Endothelial cell of umbilical vein (primary cell): ENCODE measurements around the gene C1orf94. TPM values are rescaled to one million over a fixed set of nuclear protein-coding genes. Genes with fewer than 3 reads are reported as not detected.
"Not testable (repeated sequence)": the region's sequence is repeated elsewhere in the genome, so short reads cannot be mapped to it uniquely, and the experiment has no call there.

Source experiments
- BruUV-seq: library from RNA; stranded (reverse); fragments of 400-500 nt; replicated peaks from 2 replicates; lab custom pipeline; 2021; lab: Mats Ljungman, UMichigan
- CTCF ChIA-PET: fragments of 300-600, 350-600 bp; sonication (Branson Sonifier 250); formaldehyde crosslinking; loops from one replicate; lab custom pipeline; 2021; ENCODE audit warnings: antibody characterized with exemption, inconsistent platforms; lab: Charles Lee
- POLR2A ChIA-PET: fragments of 300-600, 350-600 bp; sonication (Branson Sonifier 250); formaldehyde crosslinking; loops from one replicate; lab custom pipeline; 2021; ENCODE audit warnings: antibody characterized with exemption, inconsistent platforms; lab: Charles Lee
- DNase-seq: peaks from one replicate; pipeline ENCODE4 v3.0.0-alpha.2; 2011; ENCODE audit warnings: low read depth, low spot score
- FAIRE-seq: peaks from 2 replicates; lab custom pipeline; 2011; peaks lifted over from hg19 to GRCh38; lab: Jason Lieb, UNC
- H2AFZ ChIP-seq: 2 replicates; pipeline ENCODE4 v1.6.0; 2012; ENCODE audit warnings: low read depth, low read length, control low read depth, inconsistent platforms
- H3K27ac ChIP-seq: 2 replicates; pipeline ENCODE4 v1.5.1; 2011; ENCODE audit warnings: low read depth, mild to moderate bottlenecking, control low read depth, low read length, moderate library complexity; ENCODE audit not compliant: insufficient read depth
- H3K27me3 ChIP-seq, 2 experiments: 2 replicates each; pipeline versions ENCODE4 v1.6.0 to v1.6.1; 2011; ENCODE audit warnings: low read length in 2 of 2, mixed read lengths in 1 of 2; ENCODE audit not compliant: control insufficient read depth in 2 of 2, insufficient read depth in 2 of 2
- H3K36me3 ChIP-seq, 2 experiments: 2 replicates in 1 of 2; 3 replicates in 1 of 2; pipeline ENCODE4 v1.5.1; 2011; ENCODE audit warnings: low read length in 2 of 2, mild to moderate bottlenecking in 1 of 2, moderate library complexity in 1 of 2; ENCODE audit not compliant: control insufficient read depth in 2 of 2, insufficient read depth in 2 of 2; ENCODE audit errors: extremely low read depth in 1 of 2
- H3K4me1 ChIP-seq: 3 replicates; pipeline ENCODE4 v1.5.1; 2011; ENCODE audit warnings: mild to moderate bottlenecking, low read length; ENCODE audit not compliant: control insufficient read depth, insufficient read depth; ENCODE audit errors: extremely low read depth
- H3K4me2 ChIP-seq: 2 replicates; pipeline ENCODE4 v1.6.1; 2011; ENCODE audit warnings: low read length, control low read depth, mixed read lengths; ENCODE audit not compliant: insufficient read depth
- H3K4me3 ChIP-seq, 3 experiments: fragments of 200-600 bp in 1 of 3; sonication (generic), shearing (Covaris generic) in 1 of 3; replicated peaks in 1 of 3; 2 replicates each; pipeline ENCODE4 v1.5.1; 2011 to 2016; ENCODE audit warnings: control low read depth in 3 of 3, low read length in 3 of 3, mild to moderate bottlenecking in 2 of 3, inconsistent platforms in 1 of 3, low read depth in 1 of 3, moderate library complexity in 1 of 3; ENCODE audit not compliant: insufficient read depth in 1 of 3
- H3K79me2 ChIP-seq: 2 replicates; pipeline ENCODE4 v1.6.0; 2012; ENCODE audit warnings: low read length, inconsistent platforms; ENCODE audit not compliant: control insufficient read depth, insufficient read depth
- H3K9ac ChIP-seq: replicated peaks from 2 replicates; pipeline ENCODE3; 2011; ENCODE audit warnings: low read length, control low read depth; ENCODE audit not compliant: insufficient read depth; ENCODE audit errors: extremely low read depth
- H3K9me1 ChIP-seq: replicated peaks from 3 replicates; pipeline ENCODE4 v1.6.0; 2011; ENCODE audit warnings: mild to moderate bottlenecking, low read length; ENCODE audit not compliant: control insufficient read depth, insufficient read depth; ENCODE audit errors: extremely low read depth
- H3K9me3 ChIP-seq: replicated peaks from 2 replicates; pipeline ENCODE4 v1.5.1; 2012; ENCODE audit warnings: low read length, inconsistent platforms; ENCODE audit not compliant: control insufficient read depth, insufficient read depth
- H4K20me1 ChIP-seq: replicated peaks from 2 replicates; pipeline ENCODE3; 2011; ENCODE audit warnings: mild to moderate bottlenecking, low read length; ENCODE audit not compliant: control insufficient read depth, insufficient read depth; ENCODE audit errors: extremely low read depth
- EZH2 ChIP-seq: IDR thresholded peaks from 2 replicates; pipeline ENCODE4 v1.6.1; 2012; ENCODE audit warnings: borderline replicate concordance, low read depth, mild to moderate bottlenecking, moderate library complexity, low read length, inconsistent platforms; ENCODE audit not compliant: severe bottlenecking
- FOS ChIP-seq: IDR thresholded peaks from 2 replicates; pipeline ENCODE4 v1.6.1; 2011; ENCODE audit warnings: mild to moderate bottlenecking, low read length, moderate library complexity, borderline replicate concordance; ENCODE audit not compliant: insufficient read depth
- GATA2 ChIP-seq: IDR thresholded peaks from 2 replicates; pipeline ENCODE4 v1.7.0; 2011; ENCODE audit warnings: low read depth, mild to moderate bottlenecking, moderate library complexity, mixed read lengths, low read length; ENCODE audit not compliant: insufficient read length, insufficient read depth
- JUN ChIP-seq: IDR thresholded peaks from 2 replicates; pipeline ENCODE4 v1.6.1; 2011; ENCODE audit warnings: borderline replicate concordance, low read depth; ENCODE audit not compliant: insufficient read length, insufficient read depth
- MAX ChIP-seq: IDR thresholded peaks from 2 replicates; pipeline ENCODE4 v1.6.1; 2011; ENCODE audit not compliant: insufficient read depth, insufficient read length
- MYC ChIP-seq: IDR thresholded peaks from one replicate; pipeline ENCODE4 v1.6.1; 2011; ENCODE audit warnings: mild to moderate bottlenecking, low read depth, low read length
- POLR2A ChIP-seq: IDR thresholded peaks from 2 replicates; pipeline ENCODE4 v1.6.1; 2012; ENCODE audit warnings: low read depth, mild to moderate bottlenecking, control low read depth, low read length
- POLR2AphosphoS5 ChIP-seq: IDR thresholded peaks from 2 replicates; pipeline ENCODE4 v1.6.1; 2012; ENCODE audit warnings: low read depth, mild to moderate bottlenecking, control low read depth, low read length, moderate library complexity; ENCODE audit not compliant: insufficient read depth
- dilution Hi-C: fragments of 300-500 bp; cut with MboI; formaldehyde crosslinking; loops from one replicate; pipeline ENCODE4 v1.15.0; 2019; ENCODE audit warnings: low sequenced_read_pairs; ENCODE audit not compliant: extremely low pct_ligation_motif_present
- intact Hi-C: fragments of 100-400 bp; cut with micrococcal nuclease; formaldehyde crosslinking; loops from one replicate; pipeline ENCODE4 v1.10.0; 2022
- polyA plus RNA-seq, 4 experiments: library from polyadenylated mRNA; depleted of rRNA in 3 of 4; stranded (reverse) in 3 of 4; unstranded in 1 of 4; fragments of >200 nt; gene quantifications; 2 replicates each; pipeline versions ENCODE4 v1.2.1 to v1.2.3, GENCODE V29; 2011 to 2012; ENCODE audit warnings: missing spikeins in 1 of 4
- total RNA-seq: library from RNA; stranded (reverse); gene quantifications from 2 replicates; pipeline ENCODE4 v1.2.3, GENCODE V29; 2021
- TF ChIP-seq, protein P1 (sequence below), 2 donors: IDR thresholded peaks; 1 replicate in 1 of 2; 2 replicates in 1 of 2; pipeline ENCODE4 v1.5.1; 2011; ENCODE audit warnings: low read length in 2 of 2, mild to moderate bottlenecking in 2 of 2, moderate library complexity in 2 of 2, control low read depth in 1 of 2, inconsistent platforms in 1 of 2, low read depth in 1 of 2; ENCODE audit not compliant: insufficient read depth in 1 of 2; ENCODE audit errors: extremely low read depth in 1 of 2

Gene C1orf94
- total and polyA plus RNA-seq, 2 donors (not counting 3 experiments of a cell fraction or from before 2014, with no cell fraction given): not detected

GRCh38 chr1:34178072-34178471, 1.4 kb downstream of the C1orf94 start:
- no peak for FAIRE-seq

DNA sequence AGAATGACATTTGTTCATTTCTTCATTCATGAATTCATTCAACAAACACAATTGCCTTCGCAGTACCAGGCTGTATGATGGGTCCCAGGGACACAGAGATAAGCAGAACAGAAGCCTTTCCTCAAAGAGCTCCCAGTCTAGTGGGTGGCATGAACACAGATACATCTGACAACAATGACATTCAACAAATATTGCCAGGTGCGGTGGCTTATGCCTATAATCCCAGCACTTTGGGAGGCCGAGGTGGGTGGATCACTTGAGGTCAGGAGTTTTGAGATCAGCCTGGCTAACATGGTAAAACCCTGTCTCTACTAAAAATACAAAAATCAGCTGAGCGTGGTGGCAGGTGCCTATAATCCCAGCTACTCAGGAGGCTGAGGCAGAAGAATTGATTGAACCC, 6.7 kb downstream of the C1orf94 start:
- H3K4me3 ChIP-seq, H3K27me3 ChIP-seq, CTCF ChIA-PET, FAIRE-seq, H3K27ac ChIP-seq, BruUV-seq, H4K20me1 ChIP-seq, H3K9me3 ChIP-seq, H3K4me2 ChIP-seq, H3K36me3 ChIP-seq, POLR2A ChIA-PET, H3K79me2 ChIP-seq, dilution Hi-C loops, H3K4me1 ChIP-seq, intact Hi-C loops, DNase-seq, H3K9me1 ChIP-seq, H3K9ac ChIP-seq, H2AFZ ChIP-seq: not testable (repeated sequence)

More at GRCh38 chr1:34178072-34178471, 1.4 kb downstream of the C1orf94 start:
- BruUV-seq: no TSS peak
- Histone ChIP-seq H3K27ac (no peak overlapping the region), H3K4me3 (no peak overlapping the region), H3K36me3 (no peaks in the 10 kb centered on the region), H3K4me2 (no peak overlapping the region), H3K79me2 (no peaks in the 10 kb centered on the region), H3K9ac (no peak overlapping the region), H3K27me3 (no peaks in the 10 kb centered on the region), H3K4me1 (no peaks in the 10 kb centered on the region), H3K9me1 (no peaks in the 10 kb centered on the region), H2AFZ (no peak overlapping the region), H4K20me1 (no peaks in the 10 kb centered on the region), H3K9me3 (no peaks in the 10 kb centered on the region)
- POLR2A ChIA-PET: no interaction called here
- dilution Hi-C loops: no loop called here
- intact Hi-C loops: no loop called here
- TF ChIP-seq, protein P1, sequence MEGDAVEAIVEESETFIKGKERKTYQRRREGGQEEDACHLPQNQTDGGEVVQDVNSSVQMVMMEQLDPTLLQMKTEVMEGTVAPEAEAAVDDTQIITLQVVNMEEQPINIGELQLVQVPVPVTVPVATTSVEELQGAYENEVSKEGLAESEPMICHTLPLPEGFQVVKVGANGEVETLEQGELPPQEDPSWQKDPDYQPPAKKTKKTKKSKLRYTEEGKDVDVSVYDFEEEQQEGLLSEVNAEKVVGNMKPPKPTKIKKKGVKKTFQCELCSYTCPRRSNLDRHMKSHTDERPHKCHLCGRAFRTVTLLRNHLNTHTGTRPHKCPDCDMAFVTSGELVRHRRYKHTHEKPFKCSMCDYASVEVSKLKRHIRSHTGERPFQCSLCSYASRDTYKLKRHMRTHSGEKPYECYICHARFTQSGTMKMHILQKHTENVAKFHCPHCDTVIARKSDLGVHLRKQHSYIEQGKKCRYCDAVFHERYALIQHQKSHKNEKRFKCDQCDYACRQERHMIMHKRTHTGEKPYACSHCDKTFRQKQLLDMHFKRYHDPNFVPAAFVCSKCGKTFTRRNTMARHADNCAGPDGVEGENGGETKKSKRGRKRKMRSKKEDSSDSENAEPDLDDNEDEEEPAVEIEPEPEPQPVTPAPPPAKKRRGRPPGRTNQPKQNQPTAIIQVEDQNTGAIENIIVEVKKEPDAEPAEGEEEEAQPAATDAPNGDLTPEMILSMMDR (IDR thresholded peaks at IDR 0.05; ENCODE audit: extremely low read depth in 1 of 2, insufficient read depth in 1 of 2, low read depth in 1 of 2, low read length in 2 of 2): no peak
- no peak for TF ChIP-seq MYC
- no peak for TF ChIP-seq MAX
- TF ChIP-seq POLR2A: no peak
- TF ChIP-seq POLR2AphosphoS5: no peak
- no peak for TF ChIP-seq JUN
- no peak for TF ChIP-seq GATA2
- TF ChIP-seq FOS: no peak
- no peak for TF ChIP-seq EZH2
- CTCF ChIA-PET: no interaction called here
- no peak for DNase-seq
